ENCODE measurements around the gene TMEM198. TPM values are rescaled to one million over a fixed set of nuclear protein-coding genes. Genes with fewer than 3 reads are reported as not detected.

TMEM198 gene
- total RNA-seq, 1 donor = 2.6 TPM

- no peak for DNase-seq (ENCODE audit: low read depth)
- H3K4me3 ChIP-seq (ENCODE audit: low read depth, low read length) = no peak overlapping the region
- TF ChIP-seq, protein P1, sequence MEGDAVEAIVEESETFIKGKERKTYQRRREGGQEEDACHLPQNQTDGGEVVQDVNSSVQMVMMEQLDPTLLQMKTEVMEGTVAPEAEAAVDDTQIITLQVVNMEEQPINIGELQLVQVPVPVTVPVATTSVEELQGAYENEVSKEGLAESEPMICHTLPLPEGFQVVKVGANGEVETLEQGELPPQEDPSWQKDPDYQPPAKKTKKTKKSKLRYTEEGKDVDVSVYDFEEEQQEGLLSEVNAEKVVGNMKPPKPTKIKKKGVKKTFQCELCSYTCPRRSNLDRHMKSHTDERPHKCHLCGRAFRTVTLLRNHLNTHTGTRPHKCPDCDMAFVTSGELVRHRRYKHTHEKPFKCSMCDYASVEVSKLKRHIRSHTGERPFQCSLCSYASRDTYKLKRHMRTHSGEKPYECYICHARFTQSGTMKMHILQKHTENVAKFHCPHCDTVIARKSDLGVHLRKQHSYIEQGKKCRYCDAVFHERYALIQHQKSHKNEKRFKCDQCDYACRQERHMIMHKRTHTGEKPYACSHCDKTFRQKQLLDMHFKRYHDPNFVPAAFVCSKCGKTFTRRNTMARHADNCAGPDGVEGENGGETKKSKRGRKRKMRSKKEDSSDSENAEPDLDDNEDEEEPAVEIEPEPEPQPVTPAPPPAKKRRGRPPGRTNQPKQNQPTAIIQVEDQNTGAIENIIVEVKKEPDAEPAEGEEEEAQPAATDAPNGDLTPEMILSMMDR (IDR thresholded peaks at IDR 0.05; ENCODE audit: insufficient read depth, low read depth, low read length) = no peak
Observed at GRCh38 chr2:219545943-219546352, 2.1 kb downstream of the TMEM198 start.

DNA sequence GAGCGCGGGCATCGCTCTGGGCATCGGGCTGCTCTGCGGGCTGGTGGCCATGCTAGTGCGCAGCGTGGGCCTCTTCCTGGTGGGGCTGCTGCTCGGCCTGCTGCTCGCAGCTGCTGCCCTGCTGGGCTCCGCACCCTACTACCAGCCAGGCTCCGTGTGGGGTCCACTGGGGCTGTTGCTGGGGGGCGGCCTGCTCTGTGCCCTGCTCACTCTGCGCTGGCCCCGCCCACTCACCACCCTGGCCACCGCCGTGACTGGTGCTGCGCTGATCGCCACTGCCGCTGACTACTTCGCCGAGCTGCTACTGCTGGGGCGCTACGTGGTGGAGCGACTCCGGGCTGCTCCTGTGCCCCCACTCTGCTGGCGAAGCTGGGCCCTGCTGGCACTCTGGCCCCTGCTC is 3.8 kb downstream of the TMEM198 start:
- DNase-seq (ENCODE audit: low read depth) = no peak

GRCh38 chr2:219548990-219549389 is 5.2 kb downstream of the TMEM198 start:
- DNase-seq (ENCODE audit: low read depth) = no peak
- TF ChIP-seq, protein P1 (IDR thresholded peaks at IDR 0.05; ENCODE audit: insufficient read depth, low read depth, low read length) = no peak
- H3K4me3 ChIP-seq (ENCODE audit: low read depth, low read length) = no peak overlapping the region

More for the DNA sequence above, 3.8 kb downstream of the TMEM198 start:
- H3K4me3 ChIP-seq (ENCODE audit: low read depth, low read length) = no peak overlapping the region
- TF ChIP-seq, protein P1 (IDR thresholded peaks at IDR 0.05; ENCODE audit: insufficient read depth, low read depth, low read length) = no peak

DNA sequence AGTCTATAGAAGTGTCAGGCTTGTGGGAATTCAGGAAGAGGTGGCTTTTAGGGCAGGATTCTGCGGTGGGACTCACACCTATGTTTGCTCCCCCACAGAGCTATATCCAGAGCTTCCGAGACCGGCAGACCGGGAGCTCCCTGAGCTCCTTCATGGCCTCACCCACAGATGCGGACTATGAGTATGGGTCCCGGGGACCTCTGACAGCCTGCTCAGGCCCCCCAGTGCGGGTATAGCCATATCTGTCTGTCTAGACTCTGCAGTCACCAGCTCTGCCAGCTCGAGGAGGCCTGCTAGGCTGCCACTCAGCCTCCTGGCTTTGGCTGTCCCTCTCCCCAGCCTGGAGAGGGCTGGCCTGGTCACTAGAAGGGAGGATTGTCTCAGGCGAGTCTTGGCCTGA is 5.8 kb downstream of the TMEM198 start:
- no peak for DNase-seq (ENCODE audit: low read depth)
- no peak overlapping the region for H3K4me3 ChIP-seq (ENCODE audit: low read depth, low read length)
- TF ChIP-seq, protein P1 (IDR thresholded peaks at IDR 0.05; ENCODE audit: insufficient read depth, low read depth, low read length) = no peak

- TF ChIP-seq, protein P1 (IDR thresholded peaks at IDR 0.05; ENCODE audit: insufficient read depth, low read depth, low read length) = no peak
- H3K4me3 ChIP-seq (ENCODE audit: low read depth, low read length) = peak overlapping the region; percentile 68
- DNase-seq (ENCODE audit: low read depth) = peak; percentile 49
Observed at GRCh38 chr2:219551441-219552381, 7.9 kb downstream of the TMEM198 start.

DNA sequence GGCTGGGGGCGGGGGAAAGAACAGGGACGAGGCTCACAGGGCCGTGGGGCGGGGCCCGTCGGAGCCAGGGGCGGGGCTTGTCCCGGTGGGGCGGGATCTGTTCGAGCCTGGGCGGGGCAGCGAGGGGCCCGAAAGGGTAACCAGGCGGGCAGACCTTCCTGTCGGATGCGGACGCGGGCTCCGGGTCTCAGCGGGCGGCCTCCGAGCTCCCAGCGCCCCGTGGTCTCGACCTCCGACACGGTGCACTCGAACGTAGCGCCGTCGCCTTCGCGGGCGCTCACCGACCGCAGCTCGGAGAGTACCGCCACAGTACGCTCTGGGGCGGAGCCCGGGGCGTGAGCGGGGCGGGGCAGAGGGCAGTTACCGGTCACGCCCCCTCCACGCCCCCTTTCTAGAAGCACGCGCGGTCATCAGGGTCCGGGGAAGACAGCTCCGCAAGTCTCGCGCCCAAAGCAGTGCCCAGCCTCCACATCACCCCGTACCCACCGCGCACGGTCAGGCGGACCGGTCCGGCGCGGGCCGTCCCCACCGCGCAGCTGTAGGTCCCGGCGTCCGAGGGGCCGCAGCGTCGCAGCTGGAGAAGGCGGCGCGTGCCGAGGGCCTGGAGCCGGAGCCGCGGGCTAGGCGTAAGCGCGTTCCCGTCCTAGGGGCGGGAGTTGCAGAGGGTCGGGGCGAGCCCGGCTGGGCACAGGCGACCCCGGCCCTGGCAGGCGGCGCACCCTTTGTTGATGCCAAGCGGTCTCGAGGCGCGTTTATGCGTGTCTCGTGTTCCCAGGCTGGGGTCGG is 8.7 kb downstream of the TMEM198 start:
- peak; percentile 81 for DNase-seq (ENCODE audit: low read depth)
- peak overlapping the region; percentile 68 for H3K4me3 ChIP-seq (ENCODE audit: low read depth, low read length)
- TF ChIP-seq, protein P1 (IDR thresholded peaks at IDR 0.05; ENCODE audit: insufficient read depth, low read depth, low read length) = no peak
